ENCODE data around the gene GFRA1. TPM values are rescaled to one million over a fixed set of nuclear protein-coding genes. Genes with fewer than 3 reads are reported as not detected.

Gene GFRA1
- total RNA-seq, 4 donors from 2014 or later, result 2.6 to 75.1 (median 48.0) TPM

DNA sequence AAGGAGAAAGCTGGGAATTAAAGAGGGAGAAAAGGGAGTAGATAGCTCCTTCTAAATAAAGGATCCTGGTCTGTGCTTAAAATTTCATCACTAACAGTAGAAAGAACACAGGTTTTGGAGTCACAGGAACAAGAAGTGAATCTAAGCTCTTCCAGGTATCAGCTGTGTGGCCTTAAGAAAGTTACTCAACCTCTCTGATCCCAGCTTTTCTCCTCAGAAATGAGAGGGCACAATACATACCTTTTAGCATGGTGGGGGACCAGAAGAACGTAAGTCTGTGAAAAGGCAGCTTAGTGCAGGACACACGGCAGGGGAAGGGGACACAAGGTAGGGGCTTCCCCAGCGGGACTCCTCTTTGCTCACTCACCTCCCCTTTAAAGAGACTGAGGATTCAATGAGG, 13.4 kb downstream of the GFRA1 start:
- Histone ChIP-seq H3K36me3 (no peaks in the 10 kb centered on the region), H3K27me3 (no peaks in the 10 kb centered on the region), H3K4me3 (no peak overlapping the region), H3K9me3 (no peaks in the 10 kb centered on the region), H3K27ac (no peak overlapping the region), H3K4me1 (no peaks in the 10 kb centered on the region)
- TF ChIP-seq POLR2A (IDR thresholded peaks at IDR 0.05), result no peak
- TF ChIP-seq, protein P1, sequence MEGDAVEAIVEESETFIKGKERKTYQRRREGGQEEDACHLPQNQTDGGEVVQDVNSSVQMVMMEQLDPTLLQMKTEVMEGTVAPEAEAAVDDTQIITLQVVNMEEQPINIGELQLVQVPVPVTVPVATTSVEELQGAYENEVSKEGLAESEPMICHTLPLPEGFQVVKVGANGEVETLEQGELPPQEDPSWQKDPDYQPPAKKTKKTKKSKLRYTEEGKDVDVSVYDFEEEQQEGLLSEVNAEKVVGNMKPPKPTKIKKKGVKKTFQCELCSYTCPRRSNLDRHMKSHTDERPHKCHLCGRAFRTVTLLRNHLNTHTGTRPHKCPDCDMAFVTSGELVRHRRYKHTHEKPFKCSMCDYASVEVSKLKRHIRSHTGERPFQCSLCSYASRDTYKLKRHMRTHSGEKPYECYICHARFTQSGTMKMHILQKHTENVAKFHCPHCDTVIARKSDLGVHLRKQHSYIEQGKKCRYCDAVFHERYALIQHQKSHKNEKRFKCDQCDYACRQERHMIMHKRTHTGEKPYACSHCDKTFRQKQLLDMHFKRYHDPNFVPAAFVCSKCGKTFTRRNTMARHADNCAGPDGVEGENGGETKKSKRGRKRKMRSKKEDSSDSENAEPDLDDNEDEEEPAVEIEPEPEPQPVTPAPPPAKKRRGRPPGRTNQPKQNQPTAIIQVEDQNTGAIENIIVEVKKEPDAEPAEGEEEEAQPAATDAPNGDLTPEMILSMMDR (IDR thresholded peaks at IDR 0.05), result no peak
- intact Hi-C loops (cut with DNase I; ENCODE audit: low total_unique reads), result no loop called here
- no peak for DNase-seq

GRCh38 chr10:116257785-116258184, 15.2 kb downstream of the GFRA1 start:
- no peak overlapping the region for H3K27ac ChIP-seq
- no peak overlapping the region for H3K4me3 ChIP-seq
- no peak for DNase-seq
- TF ChIP-seq, protein P1 (IDR thresholded peaks at IDR 0.05), result no peak
- TF ChIP-seq POLR2A (IDR thresholded peaks at IDR 0.05), result no peak
- H3K36me3 ChIP-seq, result no peaks in the 10 kb centered on the region
- intact Hi-C loops (cut with DNase I; ENCODE audit: low total_unique reads), result no loop called here
- no peaks in the 10 kb centered on the region for H3K27me3 ChIP-seq
- H3K4me1 ChIP-seq, result no peaks in the 10 kb centered on the region
- H3K9me3 ChIP-seq, result no peaks in the 10 kb centered on the region

DNA sequence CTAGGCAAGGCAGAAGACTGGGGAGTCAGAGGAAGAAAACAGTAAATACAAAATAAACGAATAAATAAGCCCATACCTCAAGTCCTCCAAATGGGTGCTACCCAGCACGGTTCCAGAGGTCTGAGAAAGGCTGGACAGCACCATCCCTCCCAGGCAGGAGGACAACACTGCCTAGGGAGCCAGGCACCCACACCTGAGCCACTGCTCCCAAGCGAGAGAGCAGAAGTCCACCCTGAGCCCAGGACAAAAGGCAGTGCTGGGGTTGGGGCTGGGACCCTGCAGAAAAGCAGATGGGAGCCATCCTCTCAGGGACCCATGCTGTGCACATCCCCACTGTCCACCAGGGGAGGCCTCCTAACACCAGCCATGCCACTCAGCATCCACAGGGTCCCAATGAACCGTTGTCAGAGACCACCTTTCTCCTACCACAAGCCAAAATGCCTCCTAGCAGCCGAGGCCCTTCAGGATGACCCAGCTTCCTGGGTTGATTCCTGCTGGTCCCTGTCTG, 16.2 kb downstream of the GFRA1 start:
- Histone ChIP-seq H3K4me1 (no peaks in the 10 kb centered on the region), H3K36me3 (no peaks in the 10 kb centered on the region), H3K9me3 (no peaks in the 10 kb centered on the region), H3K27me3 (no peaks in the 10 kb centered on the region), H3K4me3 (no peak overlapping the region), H3K27ac (no peak overlapping the region)
- TF ChIP-seq POLR2A (IDR thresholded peaks at IDR 0.05), result no peak
- TF ChIP-seq, protein P1 (IDR thresholded peaks at IDR 0.05), result no peak
- intact Hi-C loops (cut with DNase I; ENCODE audit: low total_unique reads), result no loop called here
- DNase-seq, result no peak

- intact Hi-C loops (cut with DNase I; ENCODE audit: low total_unique reads), result no loop called here
- Histone ChIP-seq H3K4me1 (no peaks in the 10 kb centered on the region), H3K36me3 (no peaks in the 10 kb centered on the region), H3K27me3 (no peaks in the 10 kb centered on the region), H3K27ac (no peak overlapping the region), H3K4me3 (no peak overlapping the region), H3K9me3 (no peaks in the 10 kb centered on the region)
- TF ChIP-seq POLR2A (IDR thresholded peaks at IDR 0.05), result no peak
- TF ChIP-seq, protein P1 (IDR thresholded peaks at IDR 0.05), result no peak
- DNase-seq, result no peak
Measured at GRCh38 chr10:116255886-116256751, 16.9 kb downstream of the GFRA1 start.

- TF ChIP-seq, protein P1 (IDR thresholded peaks at IDR 0.05), result no peak
- TF ChIP-seq POLR2A (IDR thresholded peaks at IDR 0.05), result no peak
- intact Hi-C loops (cut with DNase I; ENCODE audit: low total_unique reads), result no loop called here
- no peaks in the 10 kb centered on the region for H3K4me1 ChIP-seq
- no peak for DNase-seq
- H3K27me3 ChIP-seq, result no peaks in the 10 kb centered on the region
- H3K4me3 ChIP-seq, result no peak overlapping the region
- no peak overlapping the region for H3K27ac ChIP-seq
- H3K9me3 ChIP-seq, result no peaks in the 10 kb centered on the region
- no peaks in the 10 kb centered on the region for H3K36me3 ChIP-seq
Measured at GRCh38 chr10:116254422-116255155, 18.4 kb downstream of the GFRA1 start.
